Right lobe of liver (tissue), 4 donors: ENCODE measurements around the gene PLBD2.

Source experiments
- POLR2A ChIP-seq: fragments of 450-650 bp; IDR thresholded peaks from one replicate; pipeline ENCODE4 v1.6.1; 2017; ENCODE audit warnings: antibody characterized with exemption, mild to moderate bottlenecking
- TF ChIP-seq, protein P1 (sequence below), 4 donors: fragments of 200-600 bp in 3 of 4; fragments of 450-650 bp in 1 of 4; IDR thresholded peaks; one replicate each; pipeline versions ENCODE4 v1.5.1 to v1.8.0; 2016 to 2022; ENCODE audit warnings: antibody characterized with exemption in 4 of 4, mild to moderate bottlenecking in 2 of 4
- donor health status: DM: no; HTN: no; CAD: no.
- donor health status: DM: no; HTN: no; CAD: no.
- donor health status: DM: no; HTN: yes; CAD: no.

DNA sequence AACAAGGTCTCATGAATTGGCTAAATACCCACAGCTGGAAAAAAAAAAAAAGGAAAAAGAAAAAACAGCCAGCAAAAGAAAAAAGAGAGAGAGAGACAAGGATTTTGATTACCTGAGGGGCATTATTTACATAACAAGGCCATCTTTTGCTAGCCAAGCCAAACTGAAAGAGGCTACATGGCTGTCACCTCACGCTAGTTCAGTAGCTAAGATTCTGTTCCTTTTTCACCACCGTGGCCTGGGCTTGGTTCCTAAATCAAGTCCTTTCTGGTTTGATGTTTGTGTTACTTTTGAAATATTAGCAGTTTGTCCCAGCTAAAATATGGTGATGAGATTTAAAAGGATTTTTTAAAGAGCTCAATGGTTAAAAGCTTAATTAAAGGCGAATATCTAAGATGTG is 47.3 kb downstream of the PLBD2 start:
- TF ChIP-seq POLR2A, result no peak
- TF ChIP-seq, protein P1, sequence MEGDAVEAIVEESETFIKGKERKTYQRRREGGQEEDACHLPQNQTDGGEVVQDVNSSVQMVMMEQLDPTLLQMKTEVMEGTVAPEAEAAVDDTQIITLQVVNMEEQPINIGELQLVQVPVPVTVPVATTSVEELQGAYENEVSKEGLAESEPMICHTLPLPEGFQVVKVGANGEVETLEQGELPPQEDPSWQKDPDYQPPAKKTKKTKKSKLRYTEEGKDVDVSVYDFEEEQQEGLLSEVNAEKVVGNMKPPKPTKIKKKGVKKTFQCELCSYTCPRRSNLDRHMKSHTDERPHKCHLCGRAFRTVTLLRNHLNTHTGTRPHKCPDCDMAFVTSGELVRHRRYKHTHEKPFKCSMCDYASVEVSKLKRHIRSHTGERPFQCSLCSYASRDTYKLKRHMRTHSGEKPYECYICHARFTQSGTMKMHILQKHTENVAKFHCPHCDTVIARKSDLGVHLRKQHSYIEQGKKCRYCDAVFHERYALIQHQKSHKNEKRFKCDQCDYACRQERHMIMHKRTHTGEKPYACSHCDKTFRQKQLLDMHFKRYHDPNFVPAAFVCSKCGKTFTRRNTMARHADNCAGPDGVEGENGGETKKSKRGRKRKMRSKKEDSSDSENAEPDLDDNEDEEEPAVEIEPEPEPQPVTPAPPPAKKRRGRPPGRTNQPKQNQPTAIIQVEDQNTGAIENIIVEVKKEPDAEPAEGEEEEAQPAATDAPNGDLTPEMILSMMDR (IDR thresholded peaks at IDR 0.05), result no peak
